HCT116 (cell line): ENCODE measurements around the gene AFAP1. TPM values are rescaled to one million over a fixed set of nuclear protein-coding genes. Genes with fewer than 3 reads are reported as not detected.

Experiments
- ATAC-seq: fragments of 200-7000 bp; cut with Tn5 transposase; 2 replicates; pipeline ENCODE4 v1.9.1; 2020; ENCODE audit warnings: mild to moderate bottlenecking, moderate library complexity
- BruUV-seq: library from RNA; stranded (reverse); fragments of 400-500 nt; replicated peaks from 2 replicates; lab custom pipeline; 2021; lab: Mats Ljungman, UMichigan
- CTCF ChIA-PET: fragments of 300-600 bp; sonication (Branson Sonifier 250); formaldehyde crosslinking; loops from one replicate; lab custom pipeline; 2021; ENCODE audit warnings: antibody characterized with exemption; lab: Charles Lee
- POLR2A ChIA-PET: fragments of 300-600, 350-600 bp; sonication (Branson Sonifier 250); formaldehyde crosslinking; loops from one replicate; lab custom pipeline; 2021; ENCODE audit warnings: antibody characterized with exemption; lab: Charles Lee
- RAD21 ChIA-PET, 2 experiments: fragments of 300-600 bp; sonication (Branson Sonifier 250); formaldehyde crosslinking; loops; one replicate each; lab custom pipeline; 2023; ENCODE audit warnings: low total read pairs in 2 of 2; ENCODE audit not compliant: uncharacterized antibody in 2 of 2, unreplicated experiment in 2 of 2, low non-redundant PET in 1 of 2; lab: Charles Lee
- DNase-seq: peaks from one replicate; pipeline ENCODE4 v3.0.0-alpha.2; 2010; ENCODE audit warnings: low read depth, low spot score
- H2AFZ ChIP-seq: fragments of 200-600 bp; shearing (Covaris generic), sonication (generic); 2 replicates; pipeline ENCODE4 v1.6.1; 2017; ENCODE audit warnings: low read depth, mixed run types, mixed read lengths, antibody characterized with exemption, low read length; ENCODE audit not compliant: poor library complexity, severe bottlenecking
- H3K27ac ChIP-seq: 2 replicates; pipeline ENCODE4 v1.5.1; 2012; ENCODE audit warnings: low read depth, low read length
- H3K27me3 ChIP-seq: fragments of 200-600 bp; sonication (generic); 2 replicates; pipeline ENCODE4 v1.6.1; 2016; ENCODE audit warnings: mixed run types, low read length, mixed read lengths; ENCODE audit not compliant: insufficient read depth
- H3K36me3 ChIP-seq, 2 experiments: fragments of 200-500 bp in 1 of 2; fragments of 200-600 bp in 1 of 2; sonication (Bioruptor generic) in 1 of 2; sonication (generic) in 1 of 2; 2 replicates each; pipeline versions ENCODE4 v1.5.1 to v1.6.1; 2014 to 2016; ENCODE audit warnings: low read length in 2 of 2, inconsistent platforms in 1 of 2, mixed read lengths in 1 of 2, mixed run types in 1 of 2; ENCODE audit not compliant: insufficient read depth in 2 of 2, control insufficient read depth in 1 of 2
- H3K4me1 ChIP-seq, 2 experiments: fragments of 200-600 bp in 1 of 2; sonication (generic) in 1 of 2; 2 replicates each; pipeline versions ENCODE4 v1.5.1 to v1.6.1; 2012 to 2017; ENCODE audit warnings: low read length in 2 of 2, inconsistent platforms in 1 of 2, mild to moderate bottlenecking in 1 of 2, mixed read lengths in 1 of 2, mixed run types in 1 of 2, moderate library complexity in 1 of 2; ENCODE audit not compliant: insufficient read depth in 2 of 2, control insufficient read depth in 1 of 2
- H3K4me2 ChIP-seq: fragments of 200-600 bp; sonication (generic); 2 replicates; pipeline ENCODE4 v1.6.1; 2017; ENCODE audit warnings: mixed run types, low read length, mixed read lengths
- H3K4me3 ChIP-seq, 2 experiments: fragments of 200-600 bp in 1 of 2; sonication (generic) in 1 of 2; replicated peaks in 1 of 2; 2 replicates each; pipeline ENCODE4 v1.5.1; 2011 to 2016; ENCODE audit warnings: low read length in 2 of 2, control low read depth in 1 of 2, low read depth in 1 of 2, mild to moderate bottlenecking in 1 of 2, mixed read lengths in 1 of 2, mixed run types in 1 of 2
- H3K79me2 ChIP-seq: fragments of 200-600 bp; sonication (generic); 2 replicates; pipeline ENCODE4 v1.6.1; 2017; ENCODE audit warnings: mild to moderate bottlenecking, mixed run types, low read length, moderate library complexity, mixed read lengths; ENCODE audit not compliant: insufficient read depth
- H3K9ac ChIP-seq: fragments of 200-600 bp; sonication (generic); 2 replicates; pipeline ENCODE4 v1.6.1; 2016; ENCODE audit warnings: low read length, mixed read lengths
- H3K9me2 ChIP-seq: fragments of 200-600 bp; sonication (generic), shearing (Covaris generic); 2 replicates; pipeline ENCODE4 v1.6.1; 2017; ENCODE audit warnings: mixed run types, mild to moderate bottlenecking, moderate library complexity; ENCODE audit not compliant: insufficient read depth
- H3K9me3 ChIP-seq, 2 experiments: fragments of 200-500 bp in 1 of 2; fragments of 200-600 bp in 1 of 2; sonication (Bioruptor generic) in 1 of 2; sonication (generic) in 1 of 2; 2 replicates each; pipeline ENCODE4 v1.6.1; 2014 to 2017; ENCODE audit warnings: low read length in 2 of 2, mixed read lengths in 2 of 2, inconsistent platforms in 1 of 2, low read depth in 1 of 2, mild to moderate bottlenecking in 1 of 2, mixed run types in 1 of 2, moderate library complexity in 1 of 2; ENCODE audit not compliant: control insufficient read depth in 1 of 2, insufficient read depth in 1 of 2
- H4K20me1 ChIP-seq: fragments of 200-600 bp; sonication (generic), shearing (Covaris generic); 2 replicates; pipeline ENCODE4 v1.6.1; 2017; ENCODE audit warnings: mixed run types, mild to moderate bottlenecking, moderate library complexity; ENCODE audit not compliant: insufficient read depth
- CBX3 ChIP-seq: IDR thresholded peaks from 2 replicates; pipeline ENCODE4 v1.6.1; 2012; ENCODE audit warnings: low read depth
- CEBPB ChIP-seq: IDR thresholded peaks from 2 replicates; pipeline ENCODE4 v1.6.1; 2012; ENCODE audit warnings: low read depth
- EGR1 ChIP-seq: IDR thresholded peaks from 2 replicates; pipeline ENCODE4 v1.6.1; 2012; ENCODE audit warnings: low read depth
- EZH2 ChIP-seq: fragments of 200-600 bp; sonication (generic); IDR thresholded peaks from 2 replicates; pipeline ENCODE4 v1.6.1; 2017; ENCODE audit warnings: antibody characterized with exemption, mixed run types
- EZH2phosphoT487 ChIP-seq: fragments of 200-600 bp; IDR thresholded peaks from 2 replicates; pipeline ENCODE4 v1.6.1; 2018; ENCODE audit warnings: antibody characterized with exemption, borderline replicate concordance
- JUND ChIP-seq: IDR thresholded peaks from 2 replicates; pipeline ENCODE4 v1.6.1; 2012
- POLR2A ChIP-seq: IDR thresholded peaks from 2 replicates; pipeline ENCODE4 v1.7.0; 2011; ENCODE audit warnings: borderline replicate concordance; ENCODE audit not compliant: insufficient read depth, insufficient read length; ENCODE audit errors: extremely low read depth
- POLR2AphosphoS5 ChIP-seq: IDR thresholded peaks from 2 replicates; pipeline ENCODE4 v1.6.1; 2011; ENCODE audit warnings: mild to moderate bottlenecking, low read depth, low read length, moderate library complexity
- RAD21 ChIP-seq: IDR thresholded peaks from 2 replicates; pipeline ENCODE4 v1.6.1; 2012; ENCODE audit warnings: low read depth, mild to moderate bottlenecking
- SIN3A ChIP-seq: IDR thresholded peaks from 2 replicates; pipeline ENCODE4 v1.6.1; 2012; ENCODE audit warnings: low read depth
- SP1 ChIP-seq: IDR thresholded peaks from 2 replicates; pipeline ENCODE4 v1.6.1; 2012; ENCODE audit warnings: low read depth
- TCF7L2 ChIP-seq: IDR thresholded peaks from 2 replicates; pipeline ENCODE4 v1.7.0; 2011; ENCODE audit warnings: borderline replicate concordance, inconsistent platforms; ENCODE audit not compliant: insufficient read depth, insufficient read length; ENCODE audit errors: extremely low read depth
- ZBTB33 ChIP-seq: IDR thresholded peaks from 2 replicates; pipeline ENCODE4 v1.6.1; 2011; ENCODE audit warnings: mild to moderate bottlenecking, low read length, moderate library complexity; ENCODE audit not compliant: insufficient replicate concordance; ENCODE audit errors: extremely low read depth
- ZFX ChIP-seq: fragments of 450-650 bp; IDR thresholded peaks from 2 replicates; pipeline ENCODE4 v1.6.1; 2017
- ZNF274 ChIP-seq: fragments of 200-500 bp; sonication (Bioruptor generic); IDR thresholded peaks from 2 replicates; pipeline ENCODE4 v1.6.1; 2014; ENCODE audit warnings: mild to moderate bottlenecking, low read depth, low read length, inconsistent platforms
- intact Hi-C: fragments of 100-400 bp; cut with micrococcal nuclease; formaldehyde crosslinking; loops from 2 replicates; pipeline ENCODE4 v1.10.0; 2022
- total RNA-seq: library from RNA; stranded (reverse); gene quantifications from one replicate; pipeline ENCODE4 v1.2.1, GENCODE V29; 2021; ENCODE audit not compliant: unreplicated experiment

The AFAP1 gene
- total RNA-seq, 1 experiment from 2014 or later = 19.4 TPM

GRCh38 chr4:7759635-7760034 is 180.0 kb downstream of the AFAP1 start:
- POLR2A ChIA-PET = no interaction called here
- RAD21 ChIA-PET = no interaction called here
- no peak overlapping the region for H3K27ac ChIP-seq

More at GRCh38 chr4:7759635-7760034, 180.0 kb downstream of the AFAP1 start:
- BruUV-seq = no TSS peak
- intact Hi-C loops = loop anchor here (2.0 kb wide), 1 partner anchor 227 kb away; no protein-coding TSS in a partner anchor
- no peaks in the 10 kb centered on the region for H3K9me3 ChIP-seq
- H3K9ac ChIP-seq = no peak overlapping the region
- no peak overlapping the region for H3K4me3 ChIP-seq
- no peak for DNase-seq
- peaks cover 0 to 4% of the 10 kb centered on the region in 2 experiments; a peak in 1 of 4 replicates for H3K4me1 ChIP-seq
- peaks cover 0 to 3% of the 10 kb centered on the region in 2 experiments; a peak in 1 of 4 replicates for H3K36me3 ChIP-seq
- no peaks in the 10 kb centered on the region for H4K20me1 ChIP-seq
- ATAC-seq = no peak
- no peak for TF ChIP-seq EZH2phosphoT487
- TF ChIP-seq CBX3 = no peak
- no peak for TF ChIP-seq SP1
- no peak for TF ChIP-seq RAD21
- no peak for TF ChIP-seq POLR2AphosphoS5
- no peak for TF ChIP-seq TCF7L2
- no peak for TF ChIP-seq EGR1
- no peak for TF ChIP-seq ZBTB33
- no peak for TF ChIP-seq POLR2A
- no peak for TF ChIP-seq CEBPB
- no peak for TF ChIP-seq ZFX
- TF ChIP-seq JUND = no peak
- TF ChIP-seq ZNF274 = no peak
- TF ChIP-seq EZH2 = no peak
- no peak for TF ChIP-seq SIN3A
- H3K4me2 ChIP-seq = no peak overlapping the region
- CTCF ChIA-PET = no interaction called here
- no peaks in the 10 kb centered on the region for H3K27me3 ChIP-seq
- no peak overlapping the region for H2AFZ ChIP-seq
- H3K79me2 ChIP-seq = no peaks in the 10 kb centered on the region
- H3K9me2 ChIP-seq = no peaks in the 10 kb centered on the region
